Naive thymus-derived CD4-positive, alpha-beta T cell (primary cell): Measurements from ENCODE around the gene KIF1B. TPM values are rescaled to one million over a fixed set of nuclear protein-coding genes. Genes with fewer than 3 reads are reported as not detected.

Experiments used
- ATAC-seq: fragments of 150-1000 bp; cut with Tn5 transposase; 2 replicates; pipeline ENCODE4 v1.10.0; 2021; ENCODE audit warnings: mild to moderate bottlenecking, moderate library complexity
- CTCF ChIA-PET: fragments of 350-600 bp; sonication (Branson Sonifier 250); formaldehyde crosslinking; loops from one replicate; lab custom pipeline; 2021; ENCODE audit warnings: antibody characterized with exemption; lab: Charles Lee
- POLR2A ChIA-PET: fragments of 350-600 bp; sonication (Branson Sonifier 250); formaldehyde crosslinking; loops from one replicate; lab custom pipeline; 2021; ENCODE audit warnings: antibody characterized with exemption, inconsistent platforms; lab: Charles Lee
- DNase-seq, 9 donors: peaks; one replicate each; pipeline versions ENCODE4 v3.0.0 to v3.0.0-alpha.2; 2020 to 2022; ENCODE audit warnings: mixed read lengths in 1 of 9
- H3K27ac ChIP-seq: one replicate; pipeline ENCODE4 v1.7.0; 2013; ENCODE audit warnings: mild to moderate bottlenecking, low read depth, low read length, moderate library complexity
- H3K27me3 ChIP-seq, 2 donors: one replicate each; pipeline ENCODE4 v1.7.0; 2013; ENCODE audit warnings: low read length in 2 of 2, mild to moderate bottlenecking in 2 of 2, moderate library complexity in 2 of 2; ENCODE audit not compliant: control insufficient read depth in 2 of 2, insufficient read depth in 2 of 2
- H3K36me3 ChIP-seq, 3 experiments: 1 replicate in 2 of 3; 2 replicates in 1 of 3; pipeline ENCODE4 v1.7.0; 2013; ENCODE audit warnings: low read length in 3 of 3, mild to moderate bottlenecking in 3 of 3, moderate library complexity in 1 of 3; ENCODE audit not compliant: insufficient read depth in 3 of 3, control insufficient read depth in 2 of 3
- H3K4me1 ChIP-seq, 2 donors: one replicate each; pipeline ENCODE4 v1.7.0; 2013; ENCODE audit warnings: low read length in 2 of 2, mild to moderate bottlenecking in 2 of 2, moderate library complexity in 1 of 2; ENCODE audit not compliant: control insufficient read depth in 2 of 2, insufficient read depth in 2 of 2
- H3K4me3 ChIP-seq: 2 replicates; pipeline ENCODE4 v1.7.0; 2013; ENCODE audit warnings: mild to moderate bottlenecking, low read length
- H3K9me3 ChIP-seq, 3 experiments: 1 replicate in 2 of 3; 2 replicates in 1 of 3; pipeline ENCODE4 v1.7.0; 2013; ENCODE audit warnings: low read length in 3 of 3; ENCODE audit not compliant: control insufficient read depth in 2 of 3
- H3K27ac Mint-ChIP-seq, 9 donors: one replicate each; pipeline ENCODE4 v1.8.0; 2020 to 2022; ENCODE audit warnings: mixed read lengths in 9 of 9, mild to moderate bottlenecking in 8 of 9, moderate library complexity in 5 of 9, inconsistent platforms in 2 of 9
- H3K27me3 Mint-ChIP-seq, 5 donors: one replicate each; pipeline ENCODE4 v1.8.0; 2021 to 2022; ENCODE audit warnings: mixed read lengths in 5 of 5, mild to moderate bottlenecking in 1 of 5
- H3K36me3 Mint-ChIP-seq, 5 donors: one replicate each; pipeline ENCODE4 v1.8.0; 2020 to 2022; ENCODE audit warnings: mixed read lengths in 5 of 5, mild to moderate bottlenecking in 3 of 5, inconsistent platforms in 1 of 5
- H3K4me1 Mint-ChIP-seq, 7 donors: one replicate each; pipeline ENCODE4 v1.8.0; 2020 to 2022; ENCODE audit warnings: mixed read lengths in 7 of 7, mild to moderate bottlenecking in 3 of 7, inconsistent platforms in 1 of 7
- H3K4me3 Mint-ChIP-seq, 10 donors: one replicate each; pipeline ENCODE4 v1.8.0; 2020 to 2022; ENCODE audit warnings: mild to moderate bottlenecking in 10 of 10, mixed read lengths in 10 of 10, moderate library complexity in 6 of 10, inconsistent platforms in 2 of 10
- H3K9me3 Mint-ChIP-seq, 11 donors: one replicate each; pipeline ENCODE4 v1.8.0; 2020 to 2022; ENCODE audit warnings: mixed read lengths in 11 of 11, mild to moderate bottlenecking in 4 of 11, inconsistent platforms in 1 of 11, moderate library complexity in 1 of 11
- intact Hi-C, 2 donors: fragments of 100-400 bp; cut with micrococcal nuclease; formaldehyde crosslinking; loops; one replicate each; pipeline ENCODE4 v1.15.1; 2023
- polyA plus RNA-seq, 2 donors: library from polyadenylated mRNA; unstranded; fragments of 300-500 nt; fragmentation: Illumina TruSeq; gene quantifications; one replicate each; pipeline ENCODE4 v1.2.3, GENCODE V29; 2021
- total RNA-seq, 6 experiments: library from RNA in 5 of 6; stranded (reverse) in 5 of 6; gene quantifications; 1 replicate in 5 of 6; 2 replicates in 1 of 6; pipeline ENCODE4 v1.2.3 and lab custom pipeline; 2021 to 2026

Gene KIF1B
- total and polyA plus RNA-seq, 7 experiments from 2014 or later: 1.8 to 21.6 (median 11.5) TPM

DNA sequence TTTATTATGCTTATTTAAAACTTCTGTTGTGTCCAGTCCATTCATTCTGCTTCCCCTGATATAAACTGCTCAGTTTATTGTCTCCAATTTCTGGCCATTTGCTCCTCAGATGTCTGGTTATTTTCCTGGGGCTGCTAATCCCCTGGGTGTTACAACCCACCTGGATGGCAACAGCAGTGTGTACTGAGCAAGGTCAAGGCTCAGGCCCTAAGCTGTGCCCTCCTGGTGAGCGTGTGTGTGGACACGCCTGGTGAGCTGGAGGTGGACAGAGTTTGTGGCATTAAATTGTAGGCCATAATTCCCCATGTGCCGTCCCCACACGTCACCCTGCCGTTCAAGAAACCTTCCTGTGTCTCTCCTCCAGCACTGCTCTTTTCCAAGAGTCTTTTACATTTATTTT, 18.1 kb upstream of the KIF1B start:
- no peaks in the 10 kb centered on the region for H3K36me3 ChIP-seq
- Mint-ChIP-seq H3K27me3 (peaks cover 0 to 13% (median 0%) of the 10 kb centered on the region in 5 donors), H3K36me3 (no peaks in the 10 kb centered on the region), H3K4me1 (peaks cover 0 to 3% (median 0%) of the 10 kb centered on the region in 7 donors), H3K9me3 (peaks cover 0 to 9% (median 0%) of the 10 kb centered on the region in 11 donors), H3K4me3 (no peak overlapping the region), H3K27ac (no peak overlapping the region)
- CTCF ChIA-PET: no interaction called here
- no peaks in the 10 kb centered on the region for H3K27me3 ChIP-seq
- POLR2A ChIA-PET: no interaction called here
- intact Hi-C loops: no loop called here
- H3K4me1 ChIP-seq: no peaks in the 10 kb centered on the region
- no peak overlapping the region for H3K4me3 ChIP-seq
- no peak for ATAC-seq
- H3K27ac ChIP-seq: no peak overlapping the region
- DNase-seq: no peak
- no peaks in the 10 kb centered on the region for H3K9me3 ChIP-seq

DNA sequence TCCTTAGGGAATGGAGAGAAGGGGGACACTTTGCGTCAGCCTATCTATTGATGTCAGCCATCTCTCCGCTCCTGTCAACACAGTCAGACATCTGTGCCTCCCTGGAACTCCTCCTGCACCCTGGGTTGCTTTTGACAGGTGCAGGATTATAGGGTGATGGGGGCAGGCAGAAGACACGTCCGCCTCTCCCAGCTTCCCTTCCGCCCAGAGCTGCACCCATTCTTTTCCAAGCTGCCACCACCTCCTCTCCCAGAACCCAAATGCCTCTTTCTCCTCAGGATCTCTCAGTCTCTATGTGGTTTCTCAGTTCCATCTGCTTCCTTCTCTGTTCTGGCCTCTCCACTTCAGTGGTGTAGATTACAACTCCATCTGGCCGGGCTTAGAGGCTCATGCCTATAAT, 17.1 kb upstream of the KIF1B start:
- H3K9me3 Mint-ChIP-seq: peaks cover 0 to 6% (median 0%) of the 10 kb centered on the region in 11 donors
- Histone ChIP-seq H3K4me3 (no peak overlapping the region), H3K9me3 (no peaks in the 10 kb centered on the region), H3K27ac (no peak overlapping the region), H3K36me3 (no peaks in the 10 kb centered on the region), H3K27me3 (no peaks in the 10 kb centered on the region), H3K4me1 (no peaks in the 10 kb centered on the region)
- peak overlapping the region in 2 of 9 donors; percentile 19 to 53 for H3K27ac Mint-ChIP-seq
- no peaks in the 10 kb centered on the region for H3K36me3 Mint-ChIP-seq
- ChIA-PET POLR2A (no interaction called here), CTCF (no interaction called here)
- H3K27me3 Mint-ChIP-seq: peaks cover 0 to 14% (median 0%) of the 10 kb centered on the region in 5 donors
- H3K4me3 Mint-ChIP-seq: no peak overlapping the region
- intact Hi-C loops: no loop called here
- peaks cover 0 to 6% (median 0%) of the 10 kb centered on the region in 7 donors for H3K4me1 Mint-ChIP-seq
- DNase-seq (no peak), ATAC-seq (no peak)

DNA sequence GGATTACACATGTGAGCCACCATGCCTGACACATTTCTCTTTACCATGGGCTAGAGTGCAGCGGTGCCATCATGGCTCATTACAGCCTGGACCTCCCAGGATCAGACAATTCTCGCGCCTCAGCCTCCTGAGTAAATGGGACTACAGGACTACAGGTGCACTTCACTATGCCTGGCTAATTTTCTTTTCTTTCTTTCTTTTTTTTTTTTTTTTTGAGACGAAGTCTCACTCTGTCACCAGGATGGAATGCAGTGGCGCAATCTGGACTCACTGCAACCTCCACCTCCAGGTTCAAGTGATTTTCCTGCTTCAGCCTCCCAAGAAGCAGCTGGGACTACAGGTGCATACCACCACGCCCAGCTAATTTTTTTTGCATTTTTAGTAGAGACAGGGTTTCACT, 14.8 kb upstream of the KIF1B start:
- no peaks in the 10 kb centered on the region for H3K9me3 ChIP-seq
- Mint-ChIP-seq H3K27ac (no peak overlapping the region), H3K9me3 (no peaks in the 10 kb centered on the region), H3K4me3 (no peak overlapping the region), H3K36me3 (no peaks in the 10 kb centered on the region), H3K27me3 (peaks cover 0 to 14% (median 0%) of the 10 kb centered on the region in 5 donors), H3K4me1 (peaks cover 0 to 4% (median 0%) of the 10 kb centered on the region in 7 donors)
- H3K4me3 ChIP-seq: no peak overlapping the region
- no peak overlapping the region for H3K27ac ChIP-seq
- H3K36me3 ChIP-seq: no peaks in the 10 kb centered on the region
- ChIA-PET CTCF (interaction anchor here (0.7 kb wide), 1 partner anchor 1175 kb away, joined by 5 read pairs; no protein-coding TSS in a partner anchor), POLR2A (no interaction called here)
- no peaks in the 10 kb centered on the region for H3K4me1 ChIP-seq
- ATAC-seq (no peak), DNase-seq (no peak)
- intact Hi-C loops: no loop called here
- no peaks in the 10 kb centered on the region for H3K27me3 ChIP-seq

DNA sequence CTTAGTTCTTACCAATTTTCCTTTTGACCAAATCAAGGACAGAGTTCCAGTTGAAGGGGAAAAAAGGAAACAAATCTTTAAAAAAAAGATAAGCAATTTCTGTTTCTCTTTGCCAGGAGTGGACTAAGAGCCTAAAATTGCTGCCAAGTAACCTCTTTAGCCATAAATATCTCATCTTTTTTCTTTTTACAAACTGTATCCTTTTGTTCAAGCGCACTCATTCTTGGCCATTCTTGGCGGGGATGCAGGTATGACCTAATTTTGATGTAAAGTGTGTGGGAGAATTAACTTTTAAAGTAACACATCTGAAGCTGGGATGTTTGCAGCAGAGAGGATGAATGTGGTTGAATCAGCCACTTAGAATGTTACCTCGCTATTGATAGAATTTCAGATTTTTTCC, 13.4 kb upstream of the KIF1B start:
- POLR2A ChIA-PET: no interaction called here
- H3K4me3 Mint-ChIP-seq: no peak overlapping the region
- H3K27me3 ChIP-seq: no peaks in the 10 kb centered on the region
- intact Hi-C loops: no loop called here
- H3K9me3 ChIP-seq: no peaks in the 10 kb centered on the region
- no peak for DNase-seq
- CTCF ChIA-PET: interaction anchor here (0.6 kb wide), 1 partner anchor 11 kb away, joined by 3 read pairs; no protein-coding TSS in a partner anchor
- no peak overlapping the region for H3K27ac Mint-ChIP-seq
- H3K36me3 ChIP-seq: no peaks in the 10 kb centered on the region
- H3K27me3 Mint-ChIP-seq: peaks cover 0 to 15% (median 0%) of the 10 kb centered on the region in 5 donors
- no peaks in the 10 kb centered on the region for H3K4me1 ChIP-seq
- no peaks in the 10 kb centered on the region for H3K9me3 Mint-ChIP-seq
- peaks cover 0 to 4% (median 0%) of the 10 kb centered on the region in 7 donors for H3K4me1 Mint-ChIP-seq
- no peak overlapping the region for H3K27ac ChIP-seq
- ATAC-seq: no peak
- no peaks in the 10 kb centered on the region for H3K36me3 Mint-ChIP-seq
- H3K4me3 ChIP-seq: no peak overlapping the region

DNA sequence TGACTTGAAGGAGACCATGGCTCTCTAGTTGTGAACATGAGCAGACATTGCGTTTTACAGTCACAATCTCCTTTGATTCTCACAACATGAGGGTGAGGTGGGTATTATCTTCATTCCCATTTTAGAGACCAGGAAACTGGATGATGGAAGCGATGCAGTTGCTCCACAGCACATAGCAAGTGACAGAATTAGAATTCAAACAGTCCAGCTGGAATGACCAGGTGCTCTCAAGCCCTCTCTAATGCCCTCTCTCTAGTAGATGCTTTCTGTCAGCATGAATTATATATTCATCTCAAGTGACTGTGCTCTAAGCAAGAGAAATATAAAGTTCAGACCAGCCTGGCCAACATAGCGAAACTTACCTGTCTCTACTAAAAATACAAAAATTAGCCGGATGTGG, 9.8 kb upstream of the KIF1B start:
- ATAC-seq (no peak), DNase-seq (no peak)
- peaks cover 0 to 4% (median 0%) of the 10 kb centered on the region in 7 donors for H3K4me1 Mint-ChIP-seq
- intact Hi-C loops: no loop called here
- no peaks in the 10 kb centered on the region for H3K9me3 ChIP-seq
- H3K36me3 Mint-ChIP-seq: no peaks in the 10 kb centered on the region
- no peaks in the 10 kb centered on the region for H3K9me3 Mint-ChIP-seq
- no peak overlapping the region for H3K27ac ChIP-seq
- no peaks in the 10 kb centered on the region for H3K27me3 ChIP-seq
- peaks cover 0 to 6% (median 0%) of the 10 kb centered on the region in 5 donors for H3K27me3 Mint-ChIP-seq
- no peaks in the 10 kb centered on the region for H3K36me3 ChIP-seq
- H3K4me3 ChIP-seq: no peak overlapping the region
- no peaks in the 10 kb centered on the region for H3K4me1 ChIP-seq
- POLR2A ChIA-PET: interaction anchor here (0.9 kb wide), 1 partner anchor 105 kb away, joined by 3 read pairs; no protein-coding TSS in a partner anchor
- CTCF ChIA-PET: interaction anchor here (0.7 to 1.8 kb wide), 4 partner anchors 9 to 307 kb away, joined by 3 to 9 read pairs (median 3); partner anchors contain the start of gene KIF1B
- H3K4me3 Mint-ChIP-seq: no peak overlapping the region
- no peak overlapping the region for H3K27ac Mint-ChIP-seq

DNA sequence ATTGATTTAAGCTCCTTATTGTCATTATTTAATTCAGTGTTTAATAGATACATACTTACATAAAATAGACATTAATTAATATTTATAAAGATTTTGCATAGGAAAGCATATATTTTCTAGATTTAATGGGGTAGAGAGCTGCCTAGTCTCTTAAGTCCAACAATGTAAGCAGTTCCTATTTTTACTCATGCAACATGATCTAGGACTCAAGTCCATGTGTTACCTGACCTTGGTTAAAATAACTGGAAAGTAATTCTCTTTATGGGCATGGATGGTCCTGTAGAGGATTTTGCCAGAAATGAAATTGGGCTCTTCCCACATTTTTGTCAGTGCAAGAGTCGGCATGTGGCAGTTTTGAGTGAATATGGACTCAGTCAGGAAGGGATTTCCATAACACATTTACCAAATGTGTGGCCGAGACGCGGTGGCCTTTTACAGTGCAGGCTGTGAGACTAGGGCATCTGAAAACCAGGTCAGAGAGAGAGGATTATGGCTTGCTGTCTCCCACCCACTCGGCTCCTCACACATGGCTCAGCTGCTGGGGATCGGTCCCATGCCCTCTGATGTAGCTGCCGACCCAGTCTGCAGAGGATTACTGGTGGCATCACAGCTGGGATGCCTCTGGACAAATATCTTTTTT, 6.2 kb upstream of the KIF1B start:
- POLR2A ChIA-PET: interaction anchor here (0.7 to 1.1 kb wide), 2 partner anchors 1213 to 1665 kb away, joined by 3 to 11 read pairs; no protein-coding TSS in a partner anchor
- intact Hi-C loops: no loop called here

More for the DNA sequence above, 6.2 kb upstream of the KIF1B start:
- CTCF ChIA-PET: interaction anchor here (0.6 to 0.7 kb wide), 3 partner anchors 66 to 1812 kb away, joined by 3 read pairs; no protein-coding TSS in a partner anchor
- H3K27ac ChIP-seq: no peak overlapping the region
- ATAC-seq (no peak), DNase-seq (no peak)
- H3K36me3 Mint-ChIP-seq: no peaks in the 10 kb centered on the region
- no peak overlapping the region for H3K4me3 ChIP-seq
- H3K9me3 Mint-ChIP-seq: no peaks in the 10 kb centered on the region
- H3K27me3 ChIP-seq: peaks cover 0 to under 1% of the 10 kb centered on the region in 2 donors
- H3K9me3 ChIP-seq: no peaks in the 10 kb centered on the region
- no peak overlapping the region for H3K27ac Mint-ChIP-seq
- H3K27me3 Mint-ChIP-seq: peaks cover 0 to 11% (median 0%) of the 10 kb centered on the region in 5 donors
- H3K36me3 ChIP-seq: no peaks in the 10 kb centered on the region
- peaks cover 0 to 5% (median under 1%) of the 10 kb centered on the region in 7 donors for H3K4me1 Mint-ChIP-seq
- H3K4me3 Mint-ChIP-seq: no peak overlapping the region
- no peaks in the 10 kb centered on the region for H3K4me1 ChIP-seq
